GM19468 (cell line): ENCODE measurements around the gene GNAT1.

Experiments
- ATAC-seq: cut with Tn5 transposase; IDR thresholded peaks from one replicate; pipeline ENCODE4 v1.9.1; 2021; ENCODE audit warnings: mild to moderate bottlenecking, moderate library complexity, moderate number of reproducible peaks; ENCODE audit not compliant: unreplicated experiment; ENCODE audit errors: extremely low read depth

GNAT1 gene

DNA sequence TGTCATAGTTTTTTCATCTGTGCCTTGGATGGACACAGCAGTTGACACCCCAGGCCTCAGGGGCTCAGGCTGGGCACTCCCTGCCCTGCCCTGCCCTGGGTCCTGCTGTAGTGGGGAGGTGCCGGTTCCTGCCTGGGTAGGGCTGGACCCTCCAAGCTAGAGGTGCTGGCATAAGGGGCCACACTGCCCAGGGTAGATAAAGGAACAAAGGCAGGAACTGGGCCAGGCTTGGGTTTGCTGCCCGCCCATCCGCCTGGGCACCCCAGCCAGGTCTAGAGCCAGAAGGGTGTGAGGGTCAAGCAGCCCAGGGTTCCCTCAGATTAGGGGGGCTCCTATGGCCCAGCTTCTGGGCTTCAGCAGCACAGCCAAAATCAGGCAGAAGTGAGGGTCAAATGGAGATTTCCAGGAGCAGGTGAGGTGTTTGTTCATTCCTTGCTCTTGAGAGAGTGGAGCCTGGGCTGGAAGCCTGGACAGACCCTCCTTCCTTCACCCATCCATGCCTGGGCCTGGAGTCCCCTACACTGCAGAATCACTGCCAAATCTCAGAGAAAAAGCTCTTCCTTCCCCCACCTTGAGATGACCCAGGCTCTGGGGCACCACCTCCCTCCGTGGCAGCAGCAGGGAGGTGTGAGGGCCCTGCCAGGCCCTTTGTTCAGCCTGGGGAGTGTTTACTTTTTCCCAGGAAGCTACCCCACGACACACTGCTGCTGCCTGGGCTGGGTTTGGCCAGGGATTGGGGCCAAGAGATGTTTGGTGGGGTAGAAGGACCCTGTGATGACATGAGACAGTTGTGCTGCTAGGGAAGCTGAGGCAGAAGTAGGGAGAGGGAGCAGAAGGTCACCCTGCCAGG lies 29.2 kb upstream of the GNAT1 start:
- no peak for ATAC-seq

DNA sequence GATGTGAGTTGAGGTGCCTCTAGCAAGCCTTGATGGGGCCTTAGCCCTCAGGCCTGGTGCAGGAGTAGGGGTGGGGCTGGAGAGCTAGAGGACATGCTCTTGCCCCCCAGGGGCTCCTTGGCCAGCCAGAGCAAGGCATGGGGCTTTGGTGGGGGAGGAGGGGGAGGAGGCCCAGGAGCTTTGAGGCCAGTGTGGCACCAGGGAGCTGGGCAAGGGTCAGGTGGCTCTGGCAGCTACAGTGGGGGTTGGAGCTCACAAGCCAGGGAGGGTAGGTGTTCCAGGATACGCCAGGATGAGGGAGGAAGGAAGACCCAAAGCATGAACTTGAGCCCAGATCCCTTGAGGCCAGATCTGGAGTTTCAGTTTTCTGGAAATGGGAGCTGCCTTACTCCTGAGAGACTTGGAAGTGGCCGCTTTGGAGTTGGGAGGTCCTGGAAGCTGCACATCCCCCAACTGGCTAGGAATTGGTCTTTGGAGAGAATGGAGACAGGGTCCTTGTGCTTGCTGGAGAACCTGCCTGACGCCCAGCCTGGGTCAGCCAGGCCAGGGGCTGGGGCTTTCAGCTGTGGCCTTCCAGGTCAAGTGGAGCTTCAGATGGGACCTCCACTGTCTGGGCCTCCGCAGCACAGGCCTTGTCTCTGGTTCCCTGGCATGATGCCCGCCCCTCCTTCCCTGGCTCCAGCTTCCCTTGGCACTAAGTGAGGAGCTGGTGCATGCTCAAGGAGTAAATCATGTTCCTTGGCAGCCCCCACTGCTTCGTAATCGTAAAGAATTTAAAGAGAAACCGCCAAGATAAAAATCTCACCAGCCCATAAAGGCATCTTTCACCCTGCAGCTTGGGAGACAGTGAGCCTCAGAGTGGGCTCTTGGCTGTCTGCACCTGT lies 27.6 kb upstream of the GNAT1 start:
- no peak for ATAC-seq

DNA sequence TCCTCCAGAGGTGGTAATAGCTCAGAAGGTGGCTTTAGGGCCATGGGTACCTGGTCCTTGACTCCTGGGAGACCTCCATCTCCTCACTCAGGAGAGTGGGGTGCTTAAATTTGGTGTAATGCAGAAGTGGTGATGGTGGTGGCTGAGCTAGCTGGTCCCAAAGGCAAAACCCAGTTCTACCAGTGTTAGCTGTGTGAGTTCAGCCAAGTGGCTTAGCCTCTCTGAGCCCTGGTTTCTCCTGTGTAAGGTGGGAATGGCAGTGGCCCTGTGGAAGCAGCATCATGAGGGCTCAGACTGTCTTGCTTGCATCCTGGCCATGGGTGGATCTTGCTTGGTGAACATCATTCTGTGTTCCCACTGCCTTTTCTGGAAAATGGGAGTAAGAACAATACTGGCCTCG lies 26.9 kb upstream of the GNAT1 start:
- no peak for ATAC-seq

- no peak for ATAC-seq
Observed at GRCh38 chr3:50164984-50165909, 26.2 kb upstream of the GNAT1 start.

GRCh38 chr3:50165910-50166538 lies 25.4 kb upstream of the GNAT1 start:
- no peak for ATAC-seq

DNA sequence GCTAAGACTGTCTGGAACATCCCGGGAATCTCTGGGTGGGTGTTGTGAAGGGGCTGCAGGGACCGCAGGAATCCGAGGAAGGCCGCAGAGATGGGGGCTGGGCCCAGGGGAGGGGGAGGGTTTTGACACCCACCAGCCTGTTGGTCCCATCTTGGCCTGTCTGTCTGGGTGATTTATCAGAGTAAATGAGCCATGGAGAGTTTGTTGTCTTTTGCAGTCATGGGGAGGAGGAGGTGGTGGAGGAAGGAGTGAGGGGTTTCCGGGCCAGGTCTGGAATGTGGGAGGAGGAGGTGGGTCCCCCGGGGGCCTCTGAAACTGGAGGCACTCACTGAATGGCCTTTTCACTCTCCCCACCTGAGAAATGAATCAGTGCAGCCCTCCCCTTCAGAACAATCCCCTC lies 24.8 kb upstream of the GNAT1 start:
- no peak for ATAC-seq

DNA sequence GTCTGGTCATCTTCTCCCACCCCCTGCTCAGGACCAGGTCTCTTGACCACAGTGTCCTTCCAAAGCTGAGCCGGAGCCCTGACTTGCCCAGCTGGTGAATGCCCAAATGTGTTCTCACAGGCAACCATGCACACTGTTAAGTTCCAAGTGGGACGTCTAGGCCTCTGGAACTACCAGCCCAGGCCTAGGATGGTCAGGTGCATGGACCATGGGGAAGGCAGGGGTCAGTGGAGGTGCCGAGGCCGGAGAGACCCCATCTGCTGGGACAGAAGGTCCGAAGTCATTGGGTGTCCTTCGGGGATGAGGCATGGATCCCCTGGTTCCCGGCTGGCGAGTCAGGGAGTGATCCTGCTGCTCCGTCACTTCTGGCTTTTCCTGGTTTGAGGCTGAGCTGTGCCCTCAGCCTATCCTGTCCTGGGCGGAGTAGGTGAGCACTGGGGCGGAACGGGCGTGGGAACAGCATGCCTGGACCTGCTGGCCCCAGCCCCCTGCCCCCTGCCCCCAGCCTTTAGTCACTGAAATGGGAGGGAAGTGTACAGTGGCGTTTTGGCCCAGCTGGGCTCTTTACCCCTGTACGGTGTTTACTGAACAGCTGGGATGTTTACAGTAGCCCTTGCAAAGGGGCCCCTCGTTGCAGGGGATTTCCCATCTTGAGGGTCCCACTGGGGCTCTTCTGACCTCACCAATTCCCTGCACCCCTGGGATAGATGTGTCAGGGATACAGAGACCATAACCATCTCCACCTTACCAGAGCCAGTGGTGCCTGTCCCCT lies 24.2 kb upstream of the GNAT1 start:
- ATAC-seq: no peak

GRCh38 chr3:50167841-50168209 lies 23.6 kb upstream of the GNAT1 start:
- no peak for ATAC-seq

GRCh38 chr3:50168388-50168787 lies 23.0 kb upstream of the GNAT1 start:
- ATAC-seq: no peak

DNA sequence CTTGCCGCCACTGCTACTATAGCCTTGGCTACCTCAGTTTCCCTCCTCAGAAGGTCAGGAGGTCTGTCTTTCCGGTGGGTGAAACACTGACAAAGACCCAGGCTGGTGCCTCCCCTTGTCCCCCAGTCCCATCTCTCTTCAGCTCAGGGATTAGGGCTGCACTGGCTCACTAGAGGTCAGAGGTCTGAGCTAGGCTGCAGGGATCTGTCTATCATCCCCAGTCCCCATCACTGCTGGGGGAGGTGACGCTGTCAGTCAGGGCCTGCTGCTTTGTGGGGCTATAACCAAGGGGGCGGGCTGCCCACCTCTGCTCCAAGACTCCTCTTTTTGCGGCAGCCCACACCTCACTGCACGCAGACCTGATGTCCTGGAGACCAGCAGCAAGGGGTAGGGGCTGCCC lies 22.6 kb upstream of the GNAT1 start:
- ATAC-seq: no peak

GRCh38 chr3:50169232-50169832 lies 22.1 kb upstream of the GNAT1 start:
- no peak for ATAC-seq

DNA sequence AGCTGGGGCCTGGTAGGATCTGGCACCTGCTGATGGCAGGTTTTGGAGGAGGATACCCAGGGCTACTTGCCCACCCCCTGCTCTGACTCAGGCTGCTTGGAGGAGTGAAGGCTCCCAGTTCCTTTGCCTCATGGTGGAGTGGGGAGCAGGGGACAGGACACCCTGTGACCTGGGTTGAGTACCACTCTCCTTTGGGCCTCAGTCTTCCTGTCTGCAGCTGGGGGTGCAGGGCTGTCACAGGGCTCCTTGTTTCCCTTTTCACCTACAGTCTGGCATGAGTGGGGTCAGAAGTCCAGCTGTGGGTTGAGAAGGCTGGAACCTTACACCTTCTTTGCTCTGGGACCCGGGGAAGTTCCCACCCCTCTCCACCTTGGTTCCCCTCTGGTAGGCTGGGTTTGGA lies 21.6 kb upstream of the GNAT1 start:
- ATAC-seq: no peak

- ATAC-seq: no peak
Observed at GRCh38 chr3:50170689-50171088, 20.7 kb upstream of the GNAT1 start.

DNA sequence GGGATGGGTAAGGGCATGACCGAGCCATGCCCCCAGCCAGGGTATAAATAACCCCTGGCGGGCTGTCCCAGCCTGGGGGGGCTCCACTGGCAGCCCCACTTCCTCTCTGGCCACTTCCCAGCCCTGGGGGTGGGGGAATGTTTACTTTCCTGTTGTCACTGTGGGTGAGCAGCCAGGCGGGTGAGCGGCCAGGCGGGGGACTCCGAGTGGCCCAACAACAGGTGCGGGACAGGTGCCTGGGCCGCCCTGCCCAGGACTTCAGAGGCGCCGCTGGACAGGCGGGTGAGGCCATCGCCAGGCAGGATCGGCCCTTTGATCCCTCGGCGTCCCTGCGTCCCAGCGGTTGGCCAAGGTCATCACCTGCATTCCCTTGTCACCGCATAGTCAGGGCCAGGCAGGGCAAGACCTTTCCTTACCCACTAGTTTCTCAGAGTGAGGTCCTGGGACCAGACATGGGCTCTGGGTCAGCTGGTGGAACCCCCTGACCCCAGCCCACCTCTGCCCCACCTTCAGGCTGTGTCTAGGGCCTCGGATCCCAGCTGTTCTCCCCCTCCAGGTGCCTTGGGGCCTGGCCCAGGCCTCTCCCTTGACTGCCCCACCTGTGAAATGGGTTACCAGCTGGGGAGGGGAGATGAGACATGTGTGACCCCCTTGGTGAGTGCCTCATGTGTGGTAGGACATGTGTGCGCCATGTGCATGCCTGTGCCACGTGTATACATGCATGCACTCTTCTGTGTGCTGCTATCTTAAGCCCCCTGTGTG lies 19.7 kb upstream of the GNAT1 start:
- ATAC-seq: no peak

- no peak for ATAC-seq
Observed at GRCh38 chr3:50172626-50173220, 18.7 kb upstream of the GNAT1 start.

GRCh38 chr3:50173685-50174516 lies 17.5 kb upstream of the GNAT1 start:
- ATAC-seq: no peak

DNA sequence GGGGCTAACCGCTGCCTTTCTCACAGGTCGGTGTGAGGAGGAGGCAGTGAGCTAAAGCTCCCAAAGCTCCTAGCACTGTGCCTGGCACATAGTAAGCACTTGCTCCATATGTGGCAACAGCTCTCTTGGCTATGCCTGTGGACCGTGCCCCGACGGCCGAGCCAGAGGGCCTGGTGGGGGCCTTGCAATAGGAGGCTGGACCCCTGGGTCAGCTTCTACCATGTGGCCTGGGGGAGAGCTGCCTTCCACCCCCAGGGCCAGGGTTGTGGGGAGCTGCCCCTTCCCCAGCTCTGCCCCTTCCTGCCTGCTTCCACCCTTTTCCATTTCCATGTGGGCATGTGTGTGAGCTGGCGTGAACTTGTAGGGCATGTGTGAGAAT lies 16.9 kb upstream of the GNAT1 start:
- ATAC-seq: no peak
